HG02885 (cell line): ENCODE data around the gene BIK.

ENCODE experiments used
- ATAC-seq: cut with Tn5 transposase; IDR thresholded peaks from one replicate; pipeline ENCODE4 v1.9.1; 2021; ENCODE audit warnings: mild to moderate bottlenecking; ENCODE audit not compliant: unreplicated experiment, poor library complexity

The BIK gene

DNA sequence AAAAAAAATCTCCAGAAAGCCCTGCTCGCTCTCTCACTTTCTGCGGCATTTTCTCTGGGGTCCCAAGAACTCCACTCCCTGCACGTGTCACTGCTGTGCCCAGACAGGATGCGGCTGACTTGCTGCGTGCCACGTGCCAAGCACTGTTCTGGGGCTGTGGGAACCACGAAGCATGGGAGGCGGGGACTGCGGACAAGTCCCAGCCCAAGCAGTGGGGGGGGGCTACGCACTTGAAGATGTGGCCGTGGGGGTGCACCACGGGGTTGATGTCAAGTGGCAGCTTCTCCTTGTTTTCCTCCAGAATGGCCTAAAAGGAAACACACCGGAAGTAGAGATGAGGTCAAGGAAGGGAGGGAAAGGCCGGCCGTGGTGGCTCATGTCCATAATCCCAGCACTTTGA is 65.5 kb downstream of the BIK start:
- ATAC-seq = no peak

DNA sequence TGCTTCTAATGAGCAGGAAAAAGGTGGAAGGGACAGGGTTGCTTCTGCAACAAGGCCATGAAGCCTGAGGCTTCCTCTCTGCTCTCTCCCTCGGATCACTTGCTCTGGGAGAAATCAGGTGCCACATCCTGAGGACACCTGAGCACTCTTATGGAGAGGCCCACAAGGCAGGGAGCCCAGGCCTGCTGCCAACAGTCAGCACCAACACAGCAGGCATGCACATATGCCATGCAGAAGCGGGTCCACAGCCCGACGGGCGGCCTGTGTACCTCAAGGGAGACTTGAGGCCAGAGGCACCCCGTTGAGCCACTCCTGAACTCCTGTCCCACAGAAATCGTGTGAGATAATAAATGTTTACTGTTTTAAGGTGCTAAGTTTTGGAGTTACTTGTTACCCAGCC is 66.9 kb downstream of the BIK start:
- ATAC-seq = no peak
